Measurements from ENCODE around the gene UNKL. TPM values are rescaled to one million over a fixed set of nuclear protein-coding genes. Genes with fewer than 3 reads are reported as not detected.

UNKL gene
- total RNA-seq, 2 donors from 2014 or later: 11.2 to 21.4 TPM

- no peak for ATAC-seq
- TF ChIP-seq, protein P1, sequence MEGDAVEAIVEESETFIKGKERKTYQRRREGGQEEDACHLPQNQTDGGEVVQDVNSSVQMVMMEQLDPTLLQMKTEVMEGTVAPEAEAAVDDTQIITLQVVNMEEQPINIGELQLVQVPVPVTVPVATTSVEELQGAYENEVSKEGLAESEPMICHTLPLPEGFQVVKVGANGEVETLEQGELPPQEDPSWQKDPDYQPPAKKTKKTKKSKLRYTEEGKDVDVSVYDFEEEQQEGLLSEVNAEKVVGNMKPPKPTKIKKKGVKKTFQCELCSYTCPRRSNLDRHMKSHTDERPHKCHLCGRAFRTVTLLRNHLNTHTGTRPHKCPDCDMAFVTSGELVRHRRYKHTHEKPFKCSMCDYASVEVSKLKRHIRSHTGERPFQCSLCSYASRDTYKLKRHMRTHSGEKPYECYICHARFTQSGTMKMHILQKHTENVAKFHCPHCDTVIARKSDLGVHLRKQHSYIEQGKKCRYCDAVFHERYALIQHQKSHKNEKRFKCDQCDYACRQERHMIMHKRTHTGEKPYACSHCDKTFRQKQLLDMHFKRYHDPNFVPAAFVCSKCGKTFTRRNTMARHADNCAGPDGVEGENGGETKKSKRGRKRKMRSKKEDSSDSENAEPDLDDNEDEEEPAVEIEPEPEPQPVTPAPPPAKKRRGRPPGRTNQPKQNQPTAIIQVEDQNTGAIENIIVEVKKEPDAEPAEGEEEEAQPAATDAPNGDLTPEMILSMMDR (IDR thresholded peaks at IDR 0.05): no peak
- no peak for TF ChIP-seq POLR2A (IDR thresholded peaks at IDR 0.05)
- H3K36me3 ChIP-seq (replicated peaks in 1 of 2; ENCODE audit: insufficient read depth in 1 of 2, low read depth in 2 of 2): peaks cover 0 to 22% of the 10 kb centered on the region in 2 donors
Observed at GRCh38 chr16:1455190-1456171, 41.0 kb upstream of the UNKL start.

GRCh38 chr16:1454561-1454960, 40.1 kb upstream of the UNKL start:
- peaks cover 0 to 22% of the 10 kb centered on the region in 2 donors for H3K36me3 ChIP-seq (replicated peaks in 1 of 2; ENCODE audit: insufficient read depth in 1 of 2, low read depth in 2 of 2)
- H3K4me3 ChIP-seq: no peak overlapping the region
- TF ChIP-seq POLR2A (IDR thresholded peaks at IDR 0.05): no peak
- WGBS, 2 donors: 87% methylated on average over 14 of the region's 17 CpGs; no CpG with 5 or more reads in 1 of the 2 donors
- H3K27ac ChIP-seq: no peak overlapping the region
- H3K4me1 ChIP-seq: no peaks in the 10 kb centered on the region
- H3K9me3 ChIP-seq: no peaks in the 10 kb centered on the region
- H3K27me3 ChIP-seq: no peaks in the 10 kb centered on the region
- ATAC-seq (no peak), DNase-seq (no peak)
- intact Hi-C loops (cut with DNase I): no loop called here

More at GRCh38 chr16:1455190-1456171, 41.0 kb upstream of the UNKL start:
- Histone ChIP-seq H3K4me3 (no peak overlapping the region), H3K4me1 (no peaks in the 10 kb centered on the region), H3K27me3 (no peaks in the 10 kb centered on the region), H3K9me3 (no peaks in the 10 kb centered on the region), H3K27ac (no peak overlapping the region)
- 89 to 92% methylated on average over 8 to 41 of the region's 41 CpGs for WGBS, 2 donors
- no peak for DNase-seq
- intact Hi-C loops (cut with DNase I): no loop called here

- peaks cover 0 to 23% of the 10 kb centered on the region in 2 donors for H3K36me3 ChIP-seq (replicated peaks in 1 of 2; ENCODE audit: insufficient read depth in 1 of 2, low read depth in 2 of 2)
- DNase-seq (no peak), ATAC-seq (no peak)
- H3K4me3 ChIP-seq: no peak overlapping the region
- H3K4me1 ChIP-seq: no peaks in the 10 kb centered on the region
- H3K27ac ChIP-seq: no peak overlapping the region
- WGBS, 2 donors: 96% methylated on average over 19 of the region's 19 CpGs; no CpG with 5 or more reads in 1 of the 2 donors
- intact Hi-C loops (cut with DNase I): no loop called here
- no peaks in the 10 kb centered on the region for H3K27me3 ChIP-seq
- H3K9me3 ChIP-seq: no peaks in the 10 kb centered on the region
- TF ChIP-seq POLR2A (IDR thresholded peaks at IDR 0.05): no peak
- TF ChIP-seq, protein P1 (IDR thresholded peaks at IDR 0.05): no peak
Observed at GRCh38 chr16:1453316-1453715, 38.8 kb upstream of the UNKL start.

DNA sequence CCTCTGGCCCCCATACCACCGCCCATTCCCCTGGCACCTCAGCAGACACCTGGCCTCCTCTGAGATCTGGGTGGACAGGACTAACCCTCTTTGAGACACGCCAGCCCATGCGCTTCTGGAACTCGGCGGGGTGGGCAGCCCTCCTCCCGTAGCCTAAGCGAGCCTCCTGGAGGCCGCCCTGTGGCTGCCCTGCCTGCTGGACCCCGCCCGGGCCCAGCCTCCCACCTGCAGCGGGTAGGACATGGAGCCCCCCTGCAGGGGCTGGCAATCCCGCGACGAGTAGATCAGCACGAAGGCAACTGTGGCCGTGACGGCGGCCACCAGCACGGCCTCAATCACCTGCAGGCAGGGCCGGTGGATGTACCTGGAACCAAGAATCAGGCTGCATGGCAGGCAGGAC, 38.0 kb upstream of the UNKL start:
- Histone ChIP-seq H3K27ac (no peak overlapping the region), H3K9me3 (no peaks in the 10 kb centered on the region), H3K36me3 (replicated peaks in 1 of 2; ENCODE audit: insufficient read depth in 1 of 2, low read depth in 2 of 2) (peaks cover 0 to 29% of the 10 kb centered on the region in 2 donors), H3K27me3 (no peaks in the 10 kb centered on the region), H3K4me3 (no peak overlapping the region), H3K4me1 (no peaks in the 10 kb centered on the region)
- intact Hi-C loops (cut with DNase I): no loop called here
- DNase-seq (no peak), ATAC-seq (no peak)
- TF ChIP-seq, protein P1 (IDR thresholded peaks at IDR 0.05): no peak
- no peak for TF ChIP-seq POLR2A (IDR thresholded peaks at IDR 0.05)
- 60 to 93% methylated on average over 2 to 20 of the region's 20 CpGs for WGBS, 2 donors

GRCh38 chr16:1451702-1452392, 37.3 kb upstream of the UNKL start:
- Histone ChIP-seq H3K27ac (no peak overlapping the region), H3K4me3 (no peak overlapping the region), H3K4me1 (no peaks in the 10 kb centered on the region), H3K36me3 (replicated peaks in 1 of 2; ENCODE audit: insufficient read depth in 1 of 2, low read depth in 2 of 2) (peaks cover 0 to 29% of the 10 kb centered on the region in 2 donors), H3K9me3 (no peaks in the 10 kb centered on the region), H3K27me3 (no peaks in the 10 kb centered on the region)
- DNase-seq (no peak), ATAC-seq (no peak)
- intact Hi-C loops (cut with DNase I): no loop called here
- 92% methylated on average over 15 to 31 of the region's 34 CpGs for WGBS, 2 donors
- TF ChIP-seq POLR2A (IDR thresholded peaks at IDR 0.05): no peak
- TF ChIP-seq, protein P1 (IDR thresholded peaks at IDR 0.05): no peak
